IMR-90 (cell line): ENCODE measurements around the gene GFRA4. TPM values are rescaled to one million over a fixed set of nuclear protein-coding genes. Genes with fewer than 3 reads are reported as not detected.

ENCODE experiments used
- ATAC-seq: fragments of 200-7000 bp; cut with Tn5 transposase; 2 replicates; pipeline ENCODE4 v1.9.1; 2020; ENCODE audit warnings: low read depth, mild to moderate bottlenecking, moderate library complexity
- BruUV-seq: library from RNA; stranded (reverse); fragments of 400-500 nt; replicated peaks from 2 replicates; lab custom pipeline; 2021; lab: Mats Ljungman, UMichigan
- CTCF ChIA-PET: fragments of 300-600 bp; formaldehyde crosslinking; extraction: SDS; loops from one replicate; lab custom pipeline; 2021; ENCODE audit warnings: antibody characterized with exemption; lab: Yijun Ruan, JAX
- POLR2A ChIA-PET: fragments of 300-600 bp; sonication (Branson Sonifier 250); formaldehyde crosslinking; loops from one replicate; lab custom pipeline; 2022; ENCODE audit warnings: antibody characterized with exemption; ENCODE audit not compliant: unreplicated experiment; lab: Charles Lee
- DNase-seq: peaks from one replicate; pipeline ENCODE4 v3.0.0; 2013
- H2AFZ ChIP-seq: replicated peaks from 2 replicates; pipeline ENCODE3; 2013; ENCODE audit warnings: low read length, mild to moderate bottlenecking; ENCODE audit not compliant: poor library complexity
- H2AK5ac ChIP-seq: 2 replicates; pipeline ENCODE4 v1.6.1; 2013; ENCODE audit warnings: low read depth, low read length, inconsistent platforms
- H2AK9ac ChIP-seq: replicated peaks from 2 replicates; pipeline ENCODE3; 2013; ENCODE audit warnings: mild to moderate bottlenecking, low read depth, low read length, moderate library complexity; ENCODE audit not compliant: poor library complexity
- H2BK120ac ChIP-seq: 2 replicates; pipeline ENCODE4 v1.6.1; 2013; ENCODE audit warnings: low read depth, low read length, inconsistent platforms
- H2BK15ac ChIP-seq: 3 replicates; pipeline ENCODE4 v1.6.1; 2013; ENCODE audit warnings: low read depth, low read length, inconsistent platforms
- H2BK20ac ChIP-seq: 2 replicates; pipeline ENCODE4 v1.6.1; 2013; ENCODE audit warnings: low read depth, mild to moderate bottlenecking, inconsistent platforms, low read length, moderate library complexity
- H2BK5ac ChIP-seq: 2 replicates; pipeline ENCODE4 v1.6.1; 2013; ENCODE audit warnings: mild to moderate bottlenecking, low read depth, low read length, inconsistent platforms; ENCODE audit not compliant: poor library complexity, severe bottlenecking
- H3K14ac ChIP-seq: replicated peaks from 2 replicates; pipeline ENCODE4 v1.6.1; 2013; ENCODE audit warnings: low read depth, low read length, inconsistent platforms
- H3K18ac ChIP-seq: 2 replicates; pipeline ENCODE4 v1.6.1; 2013; ENCODE audit warnings: low read depth, low read length, control low read depth
- H3K23ac ChIP-seq: 2 replicates; pipeline ENCODE4 v1.6.1; 2013; ENCODE audit warnings: low read depth, low read length, inconsistent platforms
- H3K27ac ChIP-seq: 2 replicates; pipeline ENCODE4 v1.5.1; 2013; ENCODE audit warnings: mild to moderate bottlenecking, control low read depth, low read length; ENCODE audit not compliant: insufficient read depth
- H3K27me3 ChIP-seq: 2 replicates; pipeline ENCODE4 v1.6.1; 2013; ENCODE audit warnings: low read length; ENCODE audit not compliant: control insufficient read depth, insufficient read depth
- H3K36me3 ChIP-seq: 2 replicates; pipeline ENCODE4 v1.6.1; 2013; ENCODE audit warnings: low read length, mixed read lengths; ENCODE audit not compliant: control insufficient read depth, insufficient read depth
- H3K4ac ChIP-seq: 2 replicates; pipeline ENCODE4 v1.6.1; 2013; ENCODE audit warnings: low read depth, low read length, inconsistent platforms
- H3K4me1 ChIP-seq: 2 replicates; pipeline ENCODE4 v1.6.1; 2013; ENCODE audit warnings: low read length, mixed read lengths; ENCODE audit not compliant: control insufficient read depth, insufficient read depth
- H3K4me2 ChIP-seq: 2 replicates; pipeline ENCODE4 v1.6.1; 2013; ENCODE audit warnings: low read depth, mild to moderate bottlenecking, control low read depth, low read length, moderate library complexity
- H3K4me3 ChIP-seq: 2 replicates; pipeline ENCODE4 v1.5.1; 2013; ENCODE audit warnings: low read depth, mild to moderate bottlenecking, control low read depth, low read length, moderate library complexity; ENCODE audit not compliant: insufficient read depth
- H3K56ac ChIP-seq: 2 replicates; pipeline ENCODE4 v1.6.1; 2013; ENCODE audit warnings: low read length, inconsistent platforms; ENCODE audit not compliant: insufficient read depth; ENCODE audit errors: extremely low read depth
- H3K79me1 ChIP-seq, 2 experiments: 2 replicates each; pipeline ENCODE4 v1.6.1; 2013; ENCODE audit warnings: low read length in 2 of 2, inconsistent platforms in 1 of 2, low read depth in 1 of 2
- H3K9ac ChIP-seq: 2 replicates; pipeline ENCODE4 v1.6.1; 2013; ENCODE audit warnings: low read depth, low read length, control low read depth
- H3K9me1 ChIP-seq: 2 replicates; pipeline ENCODE4 v1.6.1; 2013; ENCODE audit warnings: low read length, inconsistent platforms; ENCODE audit not compliant: insufficient read depth
- H3K9me3 ChIP-seq: 2 replicates; pipeline ENCODE4 v1.6.1; 2013; ENCODE audit warnings: low read length; ENCODE audit not compliant: control insufficient read depth, insufficient read depth
- H4K20me1 ChIP-seq: 2 replicates; pipeline ENCODE4 v1.6.1; 2013; ENCODE audit warnings: low read length, inconsistent platforms; ENCODE audit not compliant: insufficient read depth
- H4K5ac ChIP-seq: 2 replicates; pipeline ENCODE4 v1.6.1; 2013; ENCODE audit warnings: mild to moderate bottlenecking, low read depth, low read length, control low read depth
- H4K8ac ChIP-seq, 2 experiments: 2 replicates each; pipeline ENCODE4 v1.6.1; 2013; ENCODE audit warnings: low read depth in 2 of 2, low read length in 2 of 2, control low read depth in 1 of 2, inconsistent platforms in 1 of 2
- H4K91ac ChIP-seq: 2 replicates; pipeline ENCODE4 v1.6.1; 2013; ENCODE audit warnings: low read depth, low read length, inconsistent platforms; ENCODE audit not compliant: insufficient read depth
- BHLHE40 ChIP-seq: fragments of 150-350 bp; IDR thresholded peaks from 2 replicates; pipeline ENCODE4 v1.6.1; 2016; ENCODE audit warnings: mild to moderate bottlenecking, low read depth, low read length
- CEBPB ChIP-seq: IDR thresholded peaks from 2 replicates; pipeline ENCODE4 v1.6.1; 2012; ENCODE audit warnings: low read depth, low read length, improper control_type of control experiment
- CHD1 ChIP-seq: IDR thresholded peaks from 2 replicates; pipeline ENCODE4 v1.6.1; 2012; ENCODE audit warnings: low read depth, low read length, improper control_type of control experiment
- ELK1 ChIP-seq: fragments of 150-350 bp; IDR thresholded peaks from 2 replicates; pipeline ENCODE4 v1.6.1; 2016; ENCODE audit warnings: low read depth, mild to moderate bottlenecking, low read length, moderate library complexity, borderline replicate concordance
- FOS ChIP-seq: fragments of 150-350 bp; IDR thresholded peaks from 2 replicates; pipeline ENCODE4 v1.6.1; 2016; ENCODE audit warnings: low read depth, low read length
- MAFK ChIP-seq: IDR thresholded peaks from 2 replicates; pipeline ENCODE4 v1.6.1; 2012; ENCODE audit warnings: low read depth, low read length, improper control_type of control experiment
- MAZ ChIP-seq: IDR thresholded peaks from 2 replicates; pipeline ENCODE4 v1.6.1; 2012; ENCODE audit warnings: low read depth, mild to moderate bottlenecking, low read length, improper control_type of control experiment, moderate library complexity, borderline replicate concordance
- MXI1 ChIP-seq: IDR thresholded peaks from 2 replicates; pipeline ENCODE4 v1.6.1; 2012; ENCODE audit warnings: low read depth, mild to moderate bottlenecking, low read length, moderate library complexity, borderline replicate concordance
- NFE2L2 ChIP-seq: fragments of 150-350 bp; IDR thresholded peaks from 2 replicates; pipeline ENCODE4 v1.6.1; 2016; ENCODE audit warnings: low read depth, mild to moderate bottlenecking, low read length
- POLR2A ChIP-seq: IDR thresholded peaks from 2 replicates; pipeline ENCODE4 v1.6.1; 2012; ENCODE audit warnings: mild to moderate bottlenecking, low read depth, low read length
- RAD21 ChIP-seq: IDR thresholded peaks from 2 replicates; pipeline ENCODE4 v1.6.1; 2012; ENCODE audit warnings: low read length, improper control_type of control experiment
- RFX5 ChIP-seq: IDR thresholded peaks from 2 replicates; pipeline ENCODE4 v1.8.0; 2012; ENCODE audit warnings: low read depth, mild to moderate bottlenecking, low read length, moderate library complexity
- SMC3 ChIP-seq: fragments of 150-350 bp; IDR thresholded peaks from 2 replicates; pipeline ENCODE4 v1.6.1; 2016; ENCODE audit warnings: low read depth, mild to moderate bottlenecking, antibody characterized with exemption, low read length, moderate library complexity
- USF2 ChIP-seq: fragments of 150-350 bp; IDR thresholded peaks from 2 replicates; pipeline ENCODE4 v1.6.1; 2017; ENCODE audit warnings: mild to moderate bottlenecking, antibody characterized with exemption, low read length, low read depth
- WGBS, 2 experiments: methylation state at CpG; one replicate each; pipeline versions ENCODE4 v1.1.5 to v1.1.7; 2013; ENCODE audit warnings: missing lambda C conversion rate in 2 of 2; ENCODE audit not compliant: insufficient read length in 1 of 2; ENCODE audit errors: extremely low coverage in 2 of 2; 5-methylcytosine and 5-hydroxymethylcytosine counted together
- dilution Hi-C: fragments of 300-500 bp; cut with HindIII; formaldehyde crosslinking; loops from one replicate; pipeline ENCODE4 v1.14.3; 2018; ENCODE audit warnings: low sequenced_read_pairs; ENCODE audit not compliant: unreplicated experiment
- in situ Hi-C: fragments of 300-500 bp; cut with MboI; formaldehyde crosslinking; loops from 3 replicates; pipeline ENCODE4 v1.14.3; 2019; ENCODE audit warnings: low sequenced_read_pairs, inconsistent platforms, mixed read lengths
- intact Hi-C: fragments of 100-400 bp; cut with micrococcal nuclease; formaldehyde crosslinking; loops from 2 replicates; pipeline ENCODE4 v1.10.0; 2022
- polyA plus RNA-seq, 3 experiments: library from polyadenylated mRNA; depleted of rRNA; stranded (reverse); fragments of >200 nt; gene quantifications; 2 replicates each; pipeline ENCODE4 v1.2.3, GENCODE V29; 2012; ENCODE audit warnings: low replicate concordance in 1 of 3
- total RNA-seq: library from RNA; depleted of rRNA; stranded (reverse); fragments of >200 nt; gene quantifications from 2 replicates; pipeline ENCODE4 v1.2.3, GENCODE V29; 2012
- TF ChIP-seq, protein P1 (sequence below): conservative IDR thresholded peaks from 2 replicates; pipeline ENCODE4 v1.5.1; 2012; ENCODE audit warnings: mild to moderate bottlenecking, low read depth, low read length, improper control_type of control experiment

Gene GFRA4
- total and polyA plus RNA-seq, 2 of the 4 experiments (the other 2 are of a cell fraction) = not detected

DNA sequence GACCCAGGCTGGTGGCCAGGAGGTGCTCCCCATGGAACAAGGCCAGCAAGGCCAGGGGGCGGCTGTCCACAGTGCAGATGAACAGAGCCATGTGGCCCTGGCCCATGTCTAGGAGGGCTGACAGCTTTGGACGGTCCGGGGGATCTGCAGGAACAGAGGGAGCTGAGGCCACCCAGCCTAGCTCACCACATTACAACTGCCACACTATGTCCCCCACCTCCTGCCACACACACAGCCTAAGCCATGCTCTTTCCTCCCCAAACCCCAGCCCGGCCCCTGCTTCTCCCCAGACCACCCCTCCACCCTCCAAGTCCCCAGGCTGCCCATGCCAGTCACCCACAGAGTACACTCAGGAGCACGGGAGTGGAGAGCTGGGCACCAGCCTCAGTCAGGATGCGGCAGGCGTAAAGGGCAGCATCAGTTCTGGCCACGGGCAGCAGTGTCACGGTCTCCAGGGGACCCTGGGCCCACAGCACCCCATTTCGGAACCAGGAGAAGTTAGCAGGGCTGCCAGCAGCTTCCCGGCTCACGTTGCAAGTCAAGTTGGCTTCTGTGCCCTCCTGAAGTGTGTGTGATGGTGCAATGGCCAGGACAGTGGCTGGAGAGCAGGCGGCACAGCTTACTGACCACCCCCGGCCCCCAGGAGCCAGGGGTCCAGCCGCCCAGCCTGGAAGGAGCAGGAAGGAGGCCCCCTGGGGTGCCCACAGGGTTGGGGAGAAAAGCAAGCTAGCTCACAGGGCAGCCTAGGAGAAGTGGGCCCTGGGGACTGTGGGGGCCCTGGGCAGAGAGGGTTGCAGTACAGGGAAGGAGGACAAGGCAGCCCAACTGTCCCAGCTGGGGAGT is 33.8 kb upstream of the GFRA4 start:
- H2AK5ac ChIP-seq = no peak overlapping the region
- H2AK9ac ChIP-seq = no peak overlapping the region
- H3K56ac ChIP-seq = no peak overlapping the region
- WGBS, 2 experiments = 53% methylated on average over 10 of the region's 15 CpGs; no CpG with 5 or more reads in 1 of the 2 experiments
- no TSS peak for BruUV-seq
- no peaks in the 10 kb centered on the region for H3K9me1 ChIP-seq
- no peak overlapping the region for H3K4ac ChIP-seq
- no peak overlapping the region for H3K18ac ChIP-seq
- no peak overlapping the region for H3K23ac ChIP-seq
- H4K91ac ChIP-seq = no peak overlapping the region
- peaks cover 34% of the 10 kb centered on the region; the same call in 1 of the 2 replicates for H3K27me3 ChIP-seq
- H3K9me3 ChIP-seq = peaks cover 4% of the 10 kb centered on the region; the same call in 1 of the 2 replicates
- H3K4me1 ChIP-seq = no peaks in the 10 kb centered on the region
- ChIA-PET CTCF (interaction anchor here (0.6 kb wide), 2 partner anchors 43 to 301 kb away, joined by 3 read pairs; no protein-coding TSS in a partner anchor), POLR2A (no interaction called here)
- no peak overlapping the region for H4K8ac ChIP-seq
- no peaks in the 10 kb centered on the region for H4K20me1 ChIP-seq
- H2BK15ac ChIP-seq = no peak overlapping the region
- no peak overlapping the region for H3K9ac ChIP-seq
- H2AFZ ChIP-seq = no peak overlapping the region
- H3K14ac ChIP-seq = no peak overlapping the region
- intact Hi-C loops = no loop called here
- H3K4me3 ChIP-seq = no peak overlapping the region
- in situ Hi-C loops = no loop called here
- no peak overlapping the region for H2BK5ac ChIP-seq
- H3K79me1 ChIP-seq = no peaks in the 10 kb centered on the region
- no peak overlapping the region for H4K5ac ChIP-seq
- no peak for ATAC-seq
- no peak overlapping the region for H2BK20ac ChIP-seq
- dilution Hi-C loops = no loop called here
- no peaks in the 10 kb centered on the region for H3K36me3 ChIP-seq
- H3K27ac ChIP-seq = no peak overlapping the region
- no peak overlapping the region for H2BK120ac ChIP-seq
- H3K4me2 ChIP-seq = no peak overlapping the region
- no peak for DNase-seq
- TF ChIP-seq CEBPB (no peak), BHLHE40 (no peak), RAD21 (no peak), POLR2A (no peak), CHD1 (no peak), FOS (no peak), MAZ (no peak), SMC3 (no peak), NFE2L2 (no peak), RFX5 (no peak), MAFK (no peak), ELK1 (no peak), MXI1 (no peak), USF2 (no peak)
- TF ChIP-seq, protein P1, sequence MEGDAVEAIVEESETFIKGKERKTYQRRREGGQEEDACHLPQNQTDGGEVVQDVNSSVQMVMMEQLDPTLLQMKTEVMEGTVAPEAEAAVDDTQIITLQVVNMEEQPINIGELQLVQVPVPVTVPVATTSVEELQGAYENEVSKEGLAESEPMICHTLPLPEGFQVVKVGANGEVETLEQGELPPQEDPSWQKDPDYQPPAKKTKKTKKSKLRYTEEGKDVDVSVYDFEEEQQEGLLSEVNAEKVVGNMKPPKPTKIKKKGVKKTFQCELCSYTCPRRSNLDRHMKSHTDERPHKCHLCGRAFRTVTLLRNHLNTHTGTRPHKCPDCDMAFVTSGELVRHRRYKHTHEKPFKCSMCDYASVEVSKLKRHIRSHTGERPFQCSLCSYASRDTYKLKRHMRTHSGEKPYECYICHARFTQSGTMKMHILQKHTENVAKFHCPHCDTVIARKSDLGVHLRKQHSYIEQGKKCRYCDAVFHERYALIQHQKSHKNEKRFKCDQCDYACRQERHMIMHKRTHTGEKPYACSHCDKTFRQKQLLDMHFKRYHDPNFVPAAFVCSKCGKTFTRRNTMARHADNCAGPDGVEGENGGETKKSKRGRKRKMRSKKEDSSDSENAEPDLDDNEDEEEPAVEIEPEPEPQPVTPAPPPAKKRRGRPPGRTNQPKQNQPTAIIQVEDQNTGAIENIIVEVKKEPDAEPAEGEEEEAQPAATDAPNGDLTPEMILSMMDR = no peak
